Mesenchymal stem cell (in vitro differentiated cells and primary cell): ENCODE results near the gene RAB20.
"Not testable (repeated sequence)": the region's sequence is repeated elsewhere in the genome, so short reads cannot be mapped to it uniquely, and the experiment has no call there.

ENCODE experiments used
- DNase-seq: peaks from one replicate; pipeline ENCODE4 v3.0.0-alpha.2; 2013
- H2AFZ ChIP-seq: one replicate; pipeline ENCODE4 v1.6.1; 2013; ENCODE audit warnings: low read depth, mild to moderate bottlenecking, control low read depth, inconsistent platforms, low read length, moderate library complexity
- H2AK5ac ChIP-seq: 2 replicates; pipeline ENCODE4 v1.6.1; 2013; ENCODE audit warnings: low read length, moderate library complexity, mild to moderate bottlenecking, inconsistent platforms; ENCODE audit not compliant: severe bottlenecking
- H2BK120ac ChIP-seq: one replicate; pipeline ENCODE4 v1.6.1; 2013; ENCODE audit warnings: low read depth, mild to moderate bottlenecking, inconsistent platforms, low read length, moderate library complexity
- H2BK12ac ChIP-seq, 2 experiments: one replicate each; pipeline ENCODE4 v1.6.1; 2013; ENCODE audit warnings: inconsistent platforms in 2 of 2, low read length in 2 of 2, mild to moderate bottlenecking in 2 of 2, moderate library complexity in 2 of 2, control low read depth in 1 of 2
- H2BK15ac ChIP-seq: one replicate; pipeline ENCODE4 v1.6.1; 2013; ENCODE audit warnings: mild to moderate bottlenecking, low read depth, inconsistent platforms; ENCODE audit not compliant: poor library complexity, severe bottlenecking
- H2BK5ac ChIP-seq: 2 replicates; pipeline ENCODE4 v1.6.1; 2013; ENCODE audit warnings: low read depth, mild to moderate bottlenecking, low read length, control low read depth, inconsistent platforms; ENCODE audit not compliant: poor library complexity, severe bottlenecking
- H3K14ac ChIP-seq, 2 experiments: one replicate each; pipeline ENCODE4 v1.6.1; 2013; ENCODE audit warnings: inconsistent platforms in 2 of 2, low read length in 2 of 2, control low read depth in 1 of 2, mild to moderate bottlenecking in 1 of 2, moderate library complexity in 1 of 2
- H3K18ac ChIP-seq, 2 experiments: one replicate each; pipeline ENCODE4 v1.6.1; 2013; ENCODE audit warnings: inconsistent platforms in 2 of 2, low read length in 2 of 2, control low read depth in 1 of 2, low read depth in 1 of 2, mild to moderate bottlenecking in 1 of 2
- H3K23ac ChIP-seq, 2 experiments: one replicate each; pipeline ENCODE4 v1.6.1; 2013; ENCODE audit warnings: inconsistent platforms in 2 of 2, low read length in 2 of 2, mild to moderate bottlenecking in 2 of 2, moderate library complexity in 2 of 2, control low read depth in 1 of 2
- H3K27ac ChIP-seq: 2 replicates; pipeline ENCODE4 v1.5.1; 2013; ENCODE audit warnings: mild to moderate bottlenecking, moderate library complexity, low read length, control low read depth, inconsistent platforms; ENCODE audit not compliant: poor library complexity, severe bottlenecking
- H3K27me3 ChIP-seq, 2 experiments: 2 replicates each; pipeline versions ENCODE4 v1.6.1 to v1.7.0; 2013; ENCODE audit warnings: low read length in 2 of 2, mild to moderate bottlenecking in 2 of 2, moderate library complexity in 2 of 2, control low read depth in 1 of 2, inconsistent platforms in 1 of 2; ENCODE audit not compliant: control insufficient read depth in 1 of 2, insufficient read depth in 1 of 2
- H3K36me3 ChIP-seq, 2 experiments: 2 replicates each; pipeline versions ENCODE4 v1.6.1 to v1.7.0; 2013; ENCODE audit warnings: low read length in 2 of 2, control low read depth in 1 of 2, inconsistent platforms in 1 of 2, low read depth in 1 of 2, mild to moderate bottlenecking in 1 of 2; ENCODE audit not compliant: insufficient read depth in 2 of 2, control insufficient read depth in 1 of 2
- H3K4ac ChIP-seq, 2 experiments: one replicate each; pipeline ENCODE4 v1.6.1; 2013; ENCODE audit warnings: inconsistent platforms in 2 of 2, low read length in 2 of 2, mild to moderate bottlenecking in 2 of 2, moderate library complexity in 2 of 2, control low read depth in 1 of 2, low read depth in 1 of 2
- H3K4me1 ChIP-seq: 2 replicates; pipeline ENCODE4 v1.6.1; 2013; ENCODE audit warnings: low read depth, low read length, control low read depth; ENCODE audit not compliant: control insufficient read depth, insufficient read depth
- H3K4me2 ChIP-seq: 2 replicates; pipeline ENCODE4 v1.6.1; 2013; ENCODE audit warnings: low read length, mild to moderate bottlenecking, inconsistent platforms; ENCODE audit not compliant: poor library complexity, severe bottlenecking
- H3K4me3 ChIP-seq, 2 experiments: 2 replicates each; pipeline versions ENCODE4 v1.5.1 to v1.7.0; 2013; ENCODE audit warnings: low read length in 2 of 2, mild to moderate bottlenecking in 2 of 2, control low read depth in 1 of 2, low read depth in 1 of 2; ENCODE audit not compliant: insufficient read depth in 1 of 2
- H3K79me1 ChIP-seq: replicated peaks from 2 replicates; pipeline ENCODE4 v1.6.1; 2013; ENCODE audit warnings: mild to moderate bottlenecking, control low read depth, low read length, inconsistent platforms; ENCODE audit not compliant: poor library complexity, severe bottlenecking
- H3K9ac ChIP-seq: 2 replicates; pipeline ENCODE4 v1.7.0; 2013; ENCODE audit warnings: mild to moderate bottlenecking, low read length, moderate library complexity
- H3K9me3 ChIP-seq: 2 replicates; pipeline ENCODE4 v1.7.0; 2013; ENCODE audit warnings: mild to moderate bottlenecking, low read length; ENCODE audit not compliant: control insufficient read depth
- H4K8ac ChIP-seq: one replicate; pipeline ENCODE4 v1.6.1; 2013; ENCODE audit warnings: inconsistent platforms, mild to moderate bottlenecking, low read length, moderate library complexity
- H4K91ac ChIP-seq: one replicate; pipeline ENCODE4 v1.6.1; 2013; ENCODE audit warnings: mild to moderate bottlenecking, low read length, inconsistent platforms
- WGBS: methylation state at CpG from one replicate; pipeline ENCODE4 v1.1.7; 2013; ENCODE audit warnings: mixed read lengths; 5-methylcytosine and 5-hydroxymethylcytosine counted together

The RAB20 gene

GRCh38 chr13:110490009-110490770, 71.3 kb downstream of the RAB20 start:
- Histone ChIP-seq H3K27me3 (no peaks in the 10 kb centered on the region), H2BK5ac (no peak overlapping the region)
- DNase-seq, result no peak

GRCh38 chr13:110486880-110487279, 74.6 kb downstream of the RAB20 start:
- H3K79me1 ChIP-seq, result peaks cover 17% of the 10 kb centered on the region
- H3K9ac ChIP-seq, H3K18ac ChIP-seq, H2BK12ac ChIP-seq, H4K8ac ChIP-seq, H2AFZ ChIP-seq, H3K27me3 ChIP-seq, H3K4me2 ChIP-seq, H3K4ac ChIP-seq, H3K23ac ChIP-seq, H2BK15ac ChIP-seq, H3K9me3 ChIP-seq, H2BK120ac ChIP-seq, H3K4me3 ChIP-seq, H4K91ac ChIP-seq, H3K14ac ChIP-seq, DNase-seq: not testable (repeated sequence)
- peaks cover 30% of the 10 kb centered on the region for H3K4me1 ChIP-seq
- peak overlapping the region; percentile 63 for H2BK5ac ChIP-seq
- peak overlapping the region; percentile 59 for H3K27ac ChIP-seq
- H2AK5ac ChIP-seq, result peak overlapping the region; percentile 2
- WGBS, result 33% methylated on average over 3 of the region's 3 CpGs
- peaks cover 53 to 70% of the 10 kb centered on the region in 2 experiments for H3K36me3 ChIP-seq

More at GRCh38 chr13:110490009-110490770, 71.3 kb downstream of the RAB20 start:
- Histone ChIP-seq H3K23ac (no peak overlapping the region), H3K4ac (no peak overlapping the region), H2AK5ac (peak overlapping the region; percentile 55), H4K8ac (no peak overlapping the region), H3K79me1 (peaks cover 25% of the 10 kb centered on the region), H3K9ac (no peak overlapping the region), H3K36me3 (peaks cover 50 to 68% of the 10 kb centered on the region in 2 experiments), H2AFZ (no peak overlapping the region), H2BK120ac (no peak overlapping the region), H2BK12ac (no peak overlapping the region), H3K18ac (no peak overlapping the region), H3K27ac (no peak overlapping the region), H3K4me1 (peaks cover 24% of the 10 kb centered on the region), H3K4me3 (no peak overlapping the region), H3K14ac (no peak overlapping the region), H2BK15ac (no peak overlapping the region), H3K4me2 (no peak overlapping the region), H4K91ac (no peak overlapping the region), H3K9me3 (no peaks in the 10 kb centered on the region)
- WGBS, result 95% methylated on average over 20 of the region's 24 CpGs

GRCh38 chr13:110486061-110486715, 75.3 kb downstream of the RAB20 start:
- Histone ChIP-seq H3K4ac (peak overlapping the region in 1 of 2 experiments; percentile 24), H4K91ac (peak overlapping the region; percentile 18), H2BK120ac (peak overlapping the region; percentile 35), H3K9ac (no peak overlapping the region), H3K9me3 (no peaks in the 10 kb centered on the region), H2AK5ac (peak overlapping the region; percentile 51), H4K8ac (peak overlapping the region; percentile 55), H3K27me3 (no peaks in the 10 kb centered on the region), H2BK12ac (peak overlapping the region; percentile 15 to 59), H3K36me3 (peaks cover 48 to 70% of the 10 kb centered on the region in 2 experiments), H3K18ac (peak overlapping the region; percentile 9 to 81), H2BK15ac (no peak overlapping the region), H3K14ac (peak overlapping the region in 1 of 2 experiments; percentile 19), H3K4me2 (no peak overlapping the region), H3K27ac (peak overlapping the region; percentile 77), H3K4me3 (no peak overlapping the region), H2AFZ (no peak overlapping the region), H3K23ac (peak overlapping the region in 1 of 2 experiments; percentile 66), H3K4me1 (peaks cover 28% of the 10 kb centered on the region), H3K79me1 (peaks cover 16% of the 10 kb centered on the region), H2BK5ac (peak overlapping the region; percentile 37)
- WGBS, result 39% methylated on average over 15 of the region's 15 CpGs
- peak; percentile 57 for DNase-seq

GRCh38 chr13:110485604-110486003, 75.9 kb downstream of the RAB20 start:
- no peak overlapping the region for H2AFZ ChIP-seq
- no peak overlapping the region for H2AK5ac ChIP-seq
- H2BK12ac ChIP-seq, result peak overlapping the region in 1 of 2 experiments; percentile 59
- H3K36me3 ChIP-seq, result peaks cover 42 to 70% of the 10 kb centered on the region in 2 experiments
- no peak overlapping the region for H3K14ac ChIP-seq
- WGBS, result 28% methylated on average over 9 of the region's 9 CpGs
- H3K23ac ChIP-seq, result peak overlapping the region in 1 of 2 experiments; percentile 2
- H2BK15ac ChIP-seq, result no peak overlapping the region
- no peaks in the 10 kb centered on the region for H3K27me3 ChIP-seq
- peak overlapping the region; percentile 77 for H3K27ac ChIP-seq
- no peak overlapping the region for H3K4me3 ChIP-seq
- H4K91ac ChIP-seq, result peak overlapping the region; percentile 18
- H3K79me1 ChIP-seq, result peaks cover 15% of the 10 kb centered on the region
- H3K4me2 ChIP-seq, result no peak overlapping the region
- H3K9ac ChIP-seq, result no peak overlapping the region
- peak overlapping the region; percentile 6 for H2BK5ac ChIP-seq
- H4K8ac ChIP-seq, result peak overlapping the region; percentile 55
- peak overlapping the region in 1 of 2 experiments; percentile 24 for H3K4ac ChIP-seq
- peak overlapping the region; percentile 9 to 81 for H3K18ac ChIP-seq
- peak; percentile 43 for DNase-seq
- peak overlapping the region; percentile 35 for H2BK120ac ChIP-seq
- peaks cover 24% of the 10 kb centered on the region for H3K4me1 ChIP-seq
- H3K9me3 ChIP-seq, result no peaks in the 10 kb centered on the region
